Lower lobe of right lung (tissue), 2 donors: ENCODE measurements around the gene SRRM2. TPM values are rescaled to one million over a fixed set of nuclear protein-coding genes. Genes with fewer than 3 reads are reported as not detected.

Experiments
- ATAC-seq, 2 donors: fragments of 200-7000 bp; cut with Tn5 transposase; one replicate each; pipeline ENCODE4 v1.9.1; 2020 to 2022; ENCODE audit warnings: mild to moderate bottlenecking in 2 of 2, moderate library complexity in 2 of 2
- DNase-seq: peaks from one replicate; pipeline ENCODE4 v3.0.0-alpha.2; 2020
- H3K27ac ChIP-seq: fragments of 200-600 bp; one replicate; pipeline ENCODE4 v1.8.0; 2022
- H3K27me3 ChIP-seq: fragments of 200-600 bp; one replicate; pipeline ENCODE4 v1.8.0; 2022; ENCODE audit warnings: low read depth
- H3K36me3 ChIP-seq: fragments of 200-600 bp; one replicate; pipeline ENCODE4 v1.8.0; 2022; ENCODE audit warnings: mild to moderate bottlenecking
- H3K4me1 ChIP-seq: fragments of 200-600 bp; one replicate; pipeline ENCODE4 v1.8.0; 2022
- H3K4me3 ChIP-seq: fragments of 200-600 bp; one replicate; pipeline ENCODE4 v1.8.0; 2022; ENCODE audit warnings: mild to moderate bottlenecking
- H3K9me3 ChIP-seq: fragments of 200-600 bp; one replicate; pipeline ENCODE4 v1.8.0; 2022
- CTCF ChIP-seq: fragments of 200-600 bp; IDR thresholded peaks from one replicate; pipeline ENCODE4 v1.8.0; 2022; ENCODE audit warnings: antibody characterized with exemption, mild to moderate bottlenecking
- intact Hi-C: fragments of 100-400 bp; cut with DNase I; formaldehyde crosslinking; loops from one replicate; pipeline ENCODE4 v1.11.0; 2022
- total RNA-seq: library from RNA; stranded (reverse); fragmentation: NEBNext Ultra II Directional; extraction: Animal tissue kit (Norgen Biotek cat#: 25700); gene quantifications from one replicate; pipeline ENCODE4 v1.2.1, GENCODE V29; 2021
- donor health status: DM: no; HTN: yes; CAD: no; lungs with severe emphysema.

The SRRM2 gene
- total RNA-seq, 1 donor from 2014 or later, result 659 TPM

- Histone ChIP-seq H3K4me3 (no peak overlapping the region), H3K27me3 (no peaks in the 10 kb centered on the region), H3K27ac (no peak overlapping the region), H3K36me3 (no peaks in the 10 kb centered on the region), H3K9me3 (no peaks in the 10 kb centered on the region), H3K4me1 (no peaks in the 10 kb centered on the region)
- no peak for TF ChIP-seq CTCF
- ATAC-seq, result no peak
- no peak for DNase-seq
- intact Hi-C loops, result no loop called here
These were observed 24.4 kb upstream of the SRRM2 start for GRCh38 chr16:2728034-2728433.

GRCh38 chr16:2734844-2735515 lies 17.5 kb upstream of the SRRM2 start:
- Histone ChIP-seq H3K9me3 (no peaks in the 10 kb centered on the region), H3K4me3 (no peak overlapping the region), H3K27ac (no peak overlapping the region), H3K4me1 (no peaks in the 10 kb centered on the region), H3K27me3 (peaks cover 5% of the 10 kb centered on the region), H3K36me3 (no peaks in the 10 kb centered on the region)
- no peak for TF ChIP-seq CTCF
- DNase-seq, result no peak
- ATAC-seq, result peak in 1 of 2 donors; percentile 23
- intact Hi-C loops, result no loop called here

DNA sequence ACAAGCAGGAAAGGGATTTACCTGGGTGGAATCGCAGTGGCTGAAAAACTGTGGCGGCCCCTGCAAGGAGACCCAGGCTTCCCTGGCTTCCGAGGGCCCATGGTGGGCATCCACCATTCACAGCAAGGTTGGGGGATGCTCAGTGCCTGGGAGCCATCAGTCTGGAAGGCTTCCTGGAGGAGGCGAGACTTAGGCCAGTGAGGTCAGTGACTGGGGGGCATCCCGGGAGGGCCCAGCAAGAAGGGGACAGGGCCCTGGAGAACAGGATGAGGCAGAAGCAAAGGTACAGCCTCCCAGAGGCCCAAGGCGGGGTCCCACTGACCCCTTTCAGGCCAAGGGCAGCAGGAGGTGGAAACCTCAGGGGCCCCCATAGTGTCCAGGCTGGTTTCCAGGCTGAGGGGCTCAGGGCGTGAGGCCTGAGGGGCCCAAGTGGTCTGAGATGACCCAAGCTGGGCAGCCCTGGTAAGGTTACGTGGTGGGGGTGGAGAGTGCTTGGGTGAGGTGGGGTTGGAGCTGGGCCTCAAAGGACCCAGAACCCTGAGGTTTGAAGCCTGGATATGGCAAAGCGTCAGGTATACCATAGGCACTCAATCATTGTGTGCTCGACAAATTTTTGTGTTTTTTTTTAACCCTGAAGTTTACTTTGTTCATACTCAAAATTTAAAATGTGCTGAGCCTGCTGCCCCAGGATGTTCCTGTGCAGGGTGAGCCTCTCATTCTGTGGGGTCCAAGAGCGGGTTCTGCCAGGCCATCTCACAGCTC lies 15.8 kb upstream of the SRRM2 start:
- no peak for ATAC-seq
- no peak for TF ChIP-seq CTCF
- Histone ChIP-seq H3K9me3 (no peaks in the 10 kb centered on the region), H3K27ac (no peak overlapping the region), H3K4me1 (no peaks in the 10 kb centered on the region), H3K36me3 (no peaks in the 10 kb centered on the region), H3K4me3 (no peak overlapping the region), H3K27me3 (peaks cover 5% of the 10 kb centered on the region)
- intact Hi-C loops, result no loop called here
- DNase-seq, result no peak

- no peak for DNase-seq
- Histone ChIP-seq H3K27me3 (peaks cover 5% of the 10 kb centered on the region), H3K36me3 (no peaks in the 10 kb centered on the region), H3K4me3 (no peak overlapping the region), H3K4me1 (no peaks in the 10 kb centered on the region), H3K27ac (no peak overlapping the region), H3K9me3 (no peaks in the 10 kb centered on the region)
- TF ChIP-seq CTCF, result no peak
- intact Hi-C loops, result no loop called here
- ATAC-seq, result no peak
These were observed 15.2 kb upstream of the SRRM2 start for GRCh38 chr16:2737238-2737605.

- no peak overlapping the region for H3K27ac ChIP-seq
- H3K4me1 ChIP-seq, result no peaks in the 10 kb centered on the region
- DNase-seq (no peak), ATAC-seq (no peak)
- H3K27me3 ChIP-seq, result peaks cover 5% of the 10 kb centered on the region
- no peaks in the 10 kb centered on the region for H3K9me3 ChIP-seq
- no peak for TF ChIP-seq CTCF
- H3K36me3 ChIP-seq, result no peaks in the 10 kb centered on the region
- no peak overlapping the region for H3K4me3 ChIP-seq
- intact Hi-C loops, result no loop called here
These were observed 14.5 kb upstream of the SRRM2 start for GRCh38 chr16:2737895-2738418.
